Measurements from ENCODE around the gene CRAMP1.

DNA sequence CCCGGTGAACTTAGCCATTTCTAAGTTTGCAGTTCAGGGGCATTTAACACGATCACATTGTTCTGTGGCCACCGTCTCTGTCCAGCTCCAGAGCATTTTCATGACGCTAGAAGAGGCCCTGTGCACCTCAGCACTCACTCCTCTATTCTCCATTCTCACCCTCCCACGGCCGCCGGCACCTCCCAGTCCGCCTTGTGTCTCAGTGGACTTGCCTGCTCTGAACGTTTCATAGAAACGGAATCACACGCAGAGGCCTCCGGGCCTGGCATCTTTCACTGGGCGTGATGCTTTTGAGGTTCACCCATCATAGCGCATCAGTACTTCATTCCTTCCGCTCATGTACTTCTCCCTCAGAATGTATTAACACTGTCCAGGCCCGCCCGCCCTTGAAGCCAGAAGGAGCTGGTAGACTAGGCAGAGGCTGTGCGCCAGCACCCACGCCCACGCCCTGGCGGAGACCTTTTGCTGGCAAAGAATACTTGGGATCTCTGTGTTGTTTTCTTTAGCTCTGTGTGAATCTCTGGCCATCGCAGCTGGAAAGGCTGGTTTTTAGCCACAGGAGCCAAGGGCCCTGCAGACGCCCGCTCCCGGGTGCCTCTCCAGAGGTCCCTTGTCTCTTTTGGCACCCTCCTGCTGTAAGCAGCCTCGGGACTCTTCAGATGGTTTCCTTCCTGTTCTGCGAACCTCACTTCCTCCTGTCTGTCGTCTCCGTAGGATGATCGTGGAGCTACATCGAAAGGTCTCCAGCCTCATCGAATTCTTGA lies 42.5 kb downstream of the CRAMP1 start:
- TF ChIP-seq, protein P1, sequence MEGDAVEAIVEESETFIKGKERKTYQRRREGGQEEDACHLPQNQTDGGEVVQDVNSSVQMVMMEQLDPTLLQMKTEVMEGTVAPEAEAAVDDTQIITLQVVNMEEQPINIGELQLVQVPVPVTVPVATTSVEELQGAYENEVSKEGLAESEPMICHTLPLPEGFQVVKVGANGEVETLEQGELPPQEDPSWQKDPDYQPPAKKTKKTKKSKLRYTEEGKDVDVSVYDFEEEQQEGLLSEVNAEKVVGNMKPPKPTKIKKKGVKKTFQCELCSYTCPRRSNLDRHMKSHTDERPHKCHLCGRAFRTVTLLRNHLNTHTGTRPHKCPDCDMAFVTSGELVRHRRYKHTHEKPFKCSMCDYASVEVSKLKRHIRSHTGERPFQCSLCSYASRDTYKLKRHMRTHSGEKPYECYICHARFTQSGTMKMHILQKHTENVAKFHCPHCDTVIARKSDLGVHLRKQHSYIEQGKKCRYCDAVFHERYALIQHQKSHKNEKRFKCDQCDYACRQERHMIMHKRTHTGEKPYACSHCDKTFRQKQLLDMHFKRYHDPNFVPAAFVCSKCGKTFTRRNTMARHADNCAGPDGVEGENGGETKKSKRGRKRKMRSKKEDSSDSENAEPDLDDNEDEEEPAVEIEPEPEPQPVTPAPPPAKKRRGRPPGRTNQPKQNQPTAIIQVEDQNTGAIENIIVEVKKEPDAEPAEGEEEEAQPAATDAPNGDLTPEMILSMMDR (IDR thresholded peaks at IDR 0.05) = no peak
- TF ChIP-seq SIN3A (IDR thresholded peaks at IDR 0.05; ENCODE audit: borderline replicate concordance, insufficient read depth, low read depth, low read length) (no peak), TCF7L2 (IDR thresholded peaks at IDR 0.05; ENCODE audit: low read depth, low read length) (no peak), POLR2AphosphoS5 (IDR thresholded peaks at IDR 0.05; ENCODE audit: low read depth, low read length) (no peak)
- TF ChIP-seq, protein P2, sequence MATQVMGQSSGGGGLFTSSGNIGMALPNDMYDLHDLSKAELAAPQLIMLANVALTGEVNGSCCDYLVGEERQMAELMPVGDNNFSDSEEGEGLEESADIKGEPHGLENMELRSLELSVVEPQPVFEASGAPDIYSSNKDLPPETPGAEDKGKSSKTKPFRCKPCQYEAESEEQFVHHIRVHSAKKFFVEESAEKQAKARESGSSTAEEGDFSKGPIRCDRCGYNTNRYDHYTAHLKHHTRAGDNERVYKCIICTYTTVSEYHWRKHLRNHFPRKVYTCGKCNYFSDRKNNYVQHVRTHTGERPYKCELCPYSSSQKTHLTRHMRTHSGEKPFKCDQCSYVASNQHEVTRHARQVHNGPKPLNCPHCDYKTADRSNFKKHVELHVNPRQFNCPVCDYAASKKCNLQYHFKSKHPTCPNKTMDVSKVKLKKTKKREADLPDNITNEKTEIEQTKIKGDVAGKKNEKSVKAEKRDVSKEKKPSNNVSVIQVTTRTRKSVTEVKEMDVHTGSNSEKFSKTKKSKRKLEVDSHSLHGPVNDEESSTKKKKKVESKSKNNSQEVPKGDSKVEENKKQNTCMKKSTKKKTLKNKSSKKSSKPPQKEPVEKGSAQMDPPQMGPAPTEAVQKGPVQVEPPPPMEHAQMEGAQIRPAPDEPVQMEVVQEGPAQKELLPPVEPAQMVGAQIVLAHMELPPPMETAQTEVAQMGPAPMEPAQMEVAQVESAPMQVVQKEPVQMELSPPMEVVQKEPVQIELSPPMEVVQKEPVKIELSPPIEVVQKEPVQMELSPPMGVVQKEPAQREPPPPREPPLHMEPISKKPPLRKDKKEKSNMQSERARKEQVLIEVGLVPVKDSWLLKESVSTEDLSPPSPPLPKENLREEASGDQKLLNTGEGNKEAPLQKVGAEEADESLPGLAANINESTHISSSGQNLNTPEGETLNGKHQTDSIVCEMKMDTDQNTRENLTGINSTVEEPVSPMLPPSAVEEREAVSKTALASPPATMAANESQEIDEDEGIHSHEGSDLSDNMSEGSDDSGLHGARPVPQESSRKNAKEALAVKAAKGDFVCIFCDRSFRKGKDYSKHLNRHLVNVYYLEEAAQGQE (IDR thresholded peaks at IDR 0.05; ENCODE audit: insufficient read depth in 1 of 2, low read depth in 2 of 2, low read length in 1 of 2) = no peak
